HG02870 (cell line): ENCODE results near the gene PCNX3.

ENCODE experiments used
- ATAC-seq: cut with Tn5 transposase; IDR thresholded peaks from one replicate; pipeline ENCODE4 v1.9.1; 2021; ENCODE audit warnings: mild to moderate bottlenecking, moderate library complexity; ENCODE audit not compliant: unreplicated experiment

PCNX3 gene

DNA sequence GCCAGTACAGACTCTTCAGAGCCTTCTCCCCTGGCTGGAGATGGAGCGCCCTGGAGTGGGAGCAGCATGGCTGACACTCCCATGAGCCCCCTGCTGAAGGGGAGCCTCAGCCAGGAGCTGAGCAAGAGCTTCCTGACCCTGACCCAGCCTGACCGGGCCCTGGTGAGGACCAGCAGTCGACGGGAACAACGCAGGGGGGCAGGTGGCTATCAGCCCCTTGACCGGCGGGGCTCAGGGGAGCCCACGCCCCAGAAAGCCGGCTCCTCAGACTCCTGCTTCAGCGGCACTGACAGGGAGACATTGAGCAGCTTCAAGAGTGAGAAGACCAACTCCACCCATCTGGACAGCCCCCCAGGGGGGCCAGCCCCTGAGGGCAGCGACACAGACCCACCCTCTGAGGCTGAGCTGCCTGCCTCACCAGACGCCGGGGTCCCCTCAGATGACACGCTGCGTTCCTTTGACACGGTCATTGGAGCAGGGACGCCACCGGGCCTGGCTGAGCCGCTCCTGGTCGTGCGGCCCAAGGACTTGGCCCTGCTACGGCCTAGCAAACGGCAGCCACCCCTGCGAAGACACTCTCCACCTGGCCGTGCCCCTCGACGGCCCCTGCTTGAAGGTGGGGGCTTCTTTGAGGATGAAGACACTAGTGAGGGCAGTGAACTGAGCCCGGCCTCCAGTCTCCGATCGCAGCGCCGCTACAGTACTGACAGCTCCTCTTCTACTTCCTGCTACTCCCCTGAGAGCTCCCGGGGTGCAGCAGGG lies 2.6 kb downstream of the PCNX3 start:
- no peak for ATAC-seq

DNA sequence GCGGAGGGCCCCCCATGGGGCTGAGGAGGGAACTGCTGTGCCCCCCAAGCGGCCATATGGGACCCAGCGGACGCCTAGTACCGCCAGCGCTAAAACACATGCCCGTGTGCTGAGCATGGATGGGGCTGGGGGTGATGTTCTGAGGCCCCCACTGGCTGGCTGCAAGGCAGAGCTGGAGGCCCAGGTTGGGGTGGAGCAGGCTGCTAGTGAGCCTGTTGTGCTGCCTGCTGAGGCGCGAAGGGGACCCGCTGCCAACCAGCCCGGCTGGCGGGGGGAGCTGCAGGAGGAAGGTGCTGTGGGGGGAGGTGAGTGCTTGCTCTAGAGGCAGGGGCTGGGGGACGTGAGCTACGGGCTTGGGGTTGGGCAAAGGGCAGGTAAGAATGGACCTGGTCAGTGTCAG lies 3.2 kb downstream of the PCNX3 start:
- no peak for ATAC-seq

DNA sequence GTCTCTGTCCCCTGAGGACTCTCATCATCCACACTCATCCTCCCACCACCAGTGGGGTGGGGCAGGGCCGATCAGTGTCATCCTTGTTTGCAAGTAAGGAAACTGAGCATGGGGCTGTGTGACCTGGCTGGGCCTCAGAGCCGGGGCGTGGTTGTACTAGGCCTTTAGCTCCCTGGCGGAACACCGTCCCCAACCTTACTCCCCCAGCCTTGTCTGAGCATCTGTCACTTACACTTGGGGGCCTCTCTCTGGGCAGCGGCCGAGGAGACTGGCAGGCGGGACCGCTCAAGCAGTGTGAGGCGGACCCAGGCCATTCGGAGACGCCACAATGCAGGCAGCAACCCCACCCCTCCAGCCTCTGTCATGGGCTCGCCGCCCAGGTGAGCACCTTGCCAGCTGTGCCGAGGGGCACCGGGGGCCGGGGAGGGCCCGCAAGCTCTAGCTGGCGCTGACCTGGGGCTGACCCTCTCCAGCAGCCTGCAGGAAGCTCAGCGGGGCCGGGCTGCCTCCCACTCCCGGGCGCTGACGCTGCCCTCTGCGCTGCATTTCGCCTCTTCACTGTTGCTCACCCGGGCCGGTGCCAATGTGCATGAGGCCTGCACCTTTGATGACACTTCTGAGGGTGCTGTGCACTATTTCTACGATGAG lies 3.8 kb downstream of the PCNX3 start:
- ATAC-seq: no peak

- ATAC-seq: no peak
Observed at GRCh38 chr11:65620666-65621065, 5.1 kb downstream of the PCNX3 start.

DNA sequence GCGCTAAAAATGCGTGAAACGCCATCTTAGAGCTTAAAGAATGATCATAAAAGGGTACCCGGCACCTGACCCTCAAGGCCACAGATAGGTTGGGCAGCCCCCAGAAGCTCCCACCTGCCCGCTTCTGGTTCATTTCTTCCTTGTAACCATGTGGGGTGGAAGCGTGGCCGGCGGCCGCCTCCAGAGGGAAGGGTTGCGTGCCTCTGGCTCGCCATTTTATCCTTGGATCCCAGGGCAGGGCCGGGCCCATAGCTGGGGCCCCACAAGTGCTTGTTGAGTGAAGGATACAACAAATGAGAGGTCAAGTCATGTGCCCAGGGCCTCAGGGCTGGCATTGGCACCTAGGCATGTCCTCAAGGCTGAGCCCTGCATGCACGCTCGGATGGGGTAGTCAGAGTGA lies 5.9 kb downstream of the PCNX3 start:
- no peak for ATAC-seq

DNA sequence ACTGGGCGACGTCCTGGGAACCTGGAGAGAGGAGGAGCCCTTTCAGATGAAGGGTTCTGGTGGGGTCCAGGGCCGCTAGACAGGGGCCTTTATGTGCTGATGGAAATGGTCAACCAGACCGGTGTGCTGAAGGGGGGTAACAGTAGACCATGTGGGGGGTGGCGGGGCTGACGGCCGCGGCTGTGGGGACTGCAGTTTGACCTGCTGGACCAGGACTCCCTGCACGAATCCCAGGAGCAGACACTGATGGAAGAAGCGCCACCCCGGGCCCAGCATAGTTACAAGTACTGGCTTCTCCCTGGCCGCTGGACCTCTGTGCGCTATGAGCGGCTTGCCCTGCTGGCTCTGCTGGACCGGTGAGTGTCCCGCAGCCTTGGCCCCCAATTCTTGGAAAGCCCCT lies 6.4 kb downstream of the PCNX3 start:
- no peak for ATAC-seq

DNA sequence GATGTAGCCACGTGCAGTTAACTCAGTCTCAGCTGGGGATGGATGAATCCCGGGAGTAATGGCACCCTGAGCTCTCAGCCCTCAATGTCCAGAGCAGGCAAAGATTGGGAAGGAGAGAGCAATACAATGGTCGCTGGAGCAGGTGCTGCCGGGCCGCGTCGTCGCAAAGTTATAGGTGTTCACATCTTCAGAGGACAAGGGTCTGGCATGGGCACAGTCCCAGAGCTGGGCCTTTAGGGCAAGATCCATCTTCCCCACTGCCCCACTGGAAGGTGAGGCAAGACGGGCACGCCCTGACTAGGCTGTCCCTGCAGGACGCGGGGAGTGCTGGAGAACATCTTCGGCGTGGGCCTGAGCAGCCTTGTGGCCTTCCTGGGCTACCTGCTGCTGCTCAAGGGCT lies 7.6 kb downstream of the PCNX3 start:
- no peak for ATAC-seq

DNA sequence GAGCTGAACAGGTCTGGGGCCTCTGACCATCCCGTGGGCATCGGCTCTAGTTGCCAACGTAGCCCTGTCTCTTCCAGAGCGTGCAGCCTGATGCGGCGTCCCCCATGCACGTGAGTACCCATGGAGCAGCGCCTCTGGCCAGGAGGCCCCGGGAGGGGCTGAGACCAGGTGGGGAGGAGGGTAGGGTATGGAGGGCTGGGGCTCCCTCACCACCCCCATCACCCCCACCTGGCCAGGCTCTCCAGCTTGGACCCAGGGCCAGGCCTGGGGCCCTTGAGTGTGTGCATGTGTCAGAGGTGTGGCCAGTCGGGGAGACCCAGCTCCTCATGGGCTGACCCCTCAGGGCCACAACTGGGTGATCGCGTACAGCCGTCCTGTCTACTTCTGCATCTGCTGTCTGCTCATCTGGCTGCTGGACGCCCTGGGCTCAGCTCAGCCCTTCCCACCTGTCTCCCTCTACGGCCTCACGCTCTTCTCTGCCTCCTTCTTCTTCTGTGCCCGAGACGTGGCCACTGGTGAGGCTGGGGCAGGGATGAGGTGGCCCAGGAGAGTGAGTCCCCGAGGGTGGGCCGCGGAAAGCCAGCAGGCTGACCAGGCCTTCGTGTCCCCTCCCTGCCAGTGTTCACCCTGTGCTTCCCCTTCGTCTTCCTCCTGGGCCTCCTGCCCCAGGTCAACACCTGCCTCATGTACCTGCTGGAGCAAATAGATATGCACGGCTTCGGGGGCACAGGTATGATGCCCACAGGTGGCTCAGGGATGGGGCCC lies 8.5 kb downstream of the PCNX3 start:
- ATAC-seq: no peak

- no peak for ATAC-seq
Observed at GRCh38 chr11:65624931-65625627, 9.5 kb downstream of the PCNX3 start.

- ATAC-seq: no peak
Observed at GRCh38 chr11:65625628-65626342, 10.2 kb downstream of the PCNX3 start.

DNA sequence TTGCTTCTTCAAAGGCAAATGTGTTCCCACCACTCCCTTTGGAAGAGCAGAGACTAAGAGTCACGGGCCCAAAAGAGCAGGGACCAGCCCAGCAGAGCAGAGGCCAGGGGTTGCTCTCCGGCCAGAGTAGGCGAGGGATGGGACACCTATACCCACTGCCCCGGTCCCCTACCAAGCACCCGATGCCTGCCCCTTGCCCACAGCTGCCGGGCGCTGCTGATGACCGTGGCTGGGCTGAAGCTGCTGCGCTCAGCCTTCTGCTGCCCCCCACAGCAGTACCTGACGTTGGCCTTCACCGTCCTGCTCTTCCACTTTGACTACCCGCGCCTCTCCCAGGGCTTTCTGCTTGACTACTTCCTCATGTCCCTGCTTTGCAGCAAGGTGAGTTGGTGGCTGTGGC lies 11.6 kb downstream of the PCNX3 start:
- ATAC-seq: no peak

DNA sequence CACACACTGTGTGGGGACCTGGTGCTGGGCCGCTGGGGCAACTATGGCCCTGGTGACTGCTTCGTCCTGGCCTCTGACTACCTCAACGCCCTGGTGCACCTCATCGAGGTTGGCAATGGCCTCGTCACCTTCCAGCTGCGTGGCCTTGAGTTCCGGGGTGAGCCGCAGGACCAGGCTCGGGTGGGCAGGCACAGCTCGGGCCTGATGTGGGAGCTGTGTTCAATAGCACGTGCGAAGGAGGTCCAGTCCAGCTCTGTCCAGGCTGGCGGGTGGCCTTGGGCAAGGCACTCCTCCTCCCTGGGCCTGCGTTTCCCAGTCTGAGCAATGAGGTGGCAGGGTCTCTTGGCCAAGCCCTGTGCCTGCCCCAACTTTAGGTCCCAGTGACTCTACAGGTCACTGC lies 14.0 kb downstream of the PCNX3 start:
- ATAC-seq: no peak

DNA sequence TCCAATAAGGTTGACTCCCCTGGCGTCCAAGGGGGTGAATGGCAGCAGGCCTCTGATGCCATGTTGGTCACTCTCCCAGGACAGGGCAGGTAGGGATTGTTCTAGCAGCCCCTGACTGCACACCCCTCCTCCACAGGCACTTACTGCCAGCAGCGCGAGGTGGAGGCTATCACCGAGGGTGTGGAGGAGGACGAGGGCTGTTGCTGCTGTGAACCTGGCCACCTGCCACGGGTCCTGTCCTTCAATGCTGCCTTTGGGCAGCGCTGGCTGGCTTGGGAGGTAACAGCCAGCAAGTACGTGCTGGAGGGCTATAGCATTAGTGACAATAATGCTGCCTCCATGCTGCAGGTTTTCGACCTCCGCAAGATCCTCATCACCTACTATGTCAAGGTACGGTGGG lies 14.6 kb downstream of the PCNX3 start:
- ATAC-seq: no peak

GRCh38 chr11:65633390-65634108 lies 18.0 kb downstream of the PCNX3 start:
- no peak for ATAC-seq

GRCh38 chr11:65634109-65634436 lies 18.5 kb downstream of the PCNX3 start:
- ATAC-seq: no peak

DNA sequence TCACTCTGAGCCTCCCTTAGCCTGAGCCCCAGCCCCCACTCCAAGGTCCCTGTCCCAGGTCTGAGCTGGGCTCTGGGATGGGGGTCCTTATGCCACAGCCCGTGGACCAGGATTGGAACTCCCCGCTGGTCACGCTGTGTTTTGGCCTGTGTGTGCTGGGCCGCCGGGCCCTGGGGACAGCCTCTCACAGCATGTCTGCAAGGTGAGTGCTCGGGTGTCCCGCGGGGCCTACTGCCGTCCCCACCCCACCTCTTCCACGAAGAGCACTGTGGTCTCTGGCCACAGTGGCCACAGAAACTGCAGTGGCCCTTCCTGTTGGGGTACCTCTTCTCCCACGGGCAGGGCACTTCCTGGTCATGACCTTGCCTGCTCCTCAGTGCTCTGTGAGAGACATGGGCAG lies 18.9 kb downstream of the PCNX3 start:
- no peak for ATAC-seq

DNA sequence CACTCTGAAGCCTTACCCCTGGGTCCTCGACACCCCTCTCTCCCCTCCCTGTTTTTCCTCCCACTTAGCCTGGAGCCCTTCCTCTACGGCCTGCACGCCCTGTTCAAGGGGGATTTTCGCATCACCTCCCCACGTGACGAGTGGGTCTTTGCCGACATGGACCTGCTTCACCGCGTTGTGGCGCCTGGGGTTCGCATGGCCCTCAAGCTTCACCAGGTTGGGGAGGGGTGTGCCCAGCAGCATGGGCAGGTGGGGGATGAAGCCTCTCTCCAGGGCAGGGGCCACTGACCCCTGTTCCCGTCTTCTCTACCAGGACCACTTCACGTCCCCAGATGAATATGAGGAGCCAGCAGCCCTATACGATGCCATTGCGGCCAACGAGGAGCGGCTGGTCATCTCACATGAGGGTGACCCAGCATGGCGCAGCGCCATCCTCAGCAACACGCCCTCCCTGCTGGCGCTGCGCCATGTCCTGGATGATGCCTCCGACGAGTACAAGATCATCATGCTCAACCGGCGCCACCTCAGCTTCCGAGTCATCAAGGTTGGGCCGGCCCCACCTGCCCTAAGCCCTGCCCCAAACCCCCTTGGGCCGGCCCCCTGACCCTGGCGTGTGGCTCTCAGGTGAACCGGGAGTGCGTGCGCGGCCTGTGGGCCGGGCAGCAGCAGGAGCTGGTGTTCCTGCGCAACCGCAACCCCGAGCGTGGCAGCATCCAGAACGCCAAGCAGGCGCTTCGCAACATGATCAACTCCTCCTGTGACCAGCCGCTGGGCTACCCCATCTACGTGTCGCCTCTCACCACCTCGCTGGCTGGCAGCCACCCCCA lies 19.5 kb downstream of the PCNX3 start:
- no peak for ATAC-seq

DNA sequence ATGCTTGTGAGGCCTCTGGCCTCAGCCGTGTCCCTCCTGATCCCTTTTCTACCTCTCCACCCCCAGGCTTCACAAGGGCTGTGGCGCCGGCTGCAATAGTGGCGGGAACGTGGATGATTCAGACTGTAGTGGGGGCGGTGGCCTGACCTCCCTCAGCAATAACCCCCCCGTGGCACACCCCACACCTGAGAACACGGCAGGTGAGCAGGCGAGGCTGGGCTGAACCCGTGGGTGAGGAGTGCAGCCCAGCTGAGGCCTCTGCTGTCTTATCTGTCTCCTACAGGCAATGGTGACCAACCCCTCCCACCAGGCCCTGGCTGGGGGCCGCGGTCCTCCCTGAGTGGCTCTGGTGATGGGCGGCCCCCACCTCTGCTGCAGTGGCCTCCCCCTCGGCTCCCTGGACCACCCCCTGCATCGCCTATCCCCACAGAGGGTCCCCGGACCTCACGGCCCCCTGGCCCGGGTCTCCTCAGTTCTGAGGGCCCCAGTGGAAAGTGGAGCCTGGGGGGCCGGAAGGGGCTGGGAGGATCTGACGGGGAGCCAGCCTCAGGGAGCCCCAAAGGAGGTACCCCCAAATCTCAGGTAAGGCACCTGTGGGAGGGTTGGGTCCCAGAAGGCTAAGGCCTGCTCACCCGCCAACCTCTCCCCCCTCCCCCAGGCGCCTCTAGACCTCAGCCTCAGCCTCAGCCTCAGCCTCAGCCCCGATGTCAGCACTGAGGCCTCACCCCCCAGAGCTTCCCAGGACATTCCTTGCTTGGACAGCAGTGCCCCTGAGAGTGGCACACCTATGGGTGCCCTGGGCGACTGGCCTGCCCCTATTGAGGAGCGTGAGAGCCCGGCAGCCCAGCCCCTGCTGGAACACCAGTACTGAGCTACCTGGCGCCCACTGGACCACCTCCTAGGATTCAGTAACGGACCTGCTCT lies 20.8 kb downstream of the PCNX3 start:
- no peak for ATAC-seq
